Lung (tissue), 12 donors: ENCODE data around the gene CACNA1S. TPM values are rescaled to one million over a fixed set of nuclear protein-coding genes. Genes with fewer than 3 reads are reported as not detected.

ENCODE experiments used
- ATAC-seq: fragments of 200-7000 bp; cut with Tn5 transposase; one replicate; pipeline ENCODE4 v1.9.1; 2020; ENCODE audit warnings: moderate number of reproducible peaks; ENCODE audit not compliant: insufficient read depth, low FRiP score
- DNase-seq, 3 donors: peaks; one replicate each; pipeline ENCODE4 v3.0.0-alpha.2; 2013 to 2017
- H3K27ac ChIP-seq, 2 donors: one replicate each; pipeline ENCODE4 v1.5.1; 2013; ENCODE audit warnings: mild to moderate bottlenecking in 2 of 2, moderate library complexity in 2 of 2, control low read depth in 1 of 2, inconsistent platforms in 1 of 2, low read depth in 1 of 2, low read length in 1 of 2
- H3K27me3 ChIP-seq, 3 donors: one replicate each; pipeline ENCODE4 v1.5.1; 2013; ENCODE audit warnings: low read length in 2 of 3; ENCODE audit not compliant: control insufficient read depth in 3 of 3, insufficient read depth in 3 of 3
- H3K36me3 ChIP-seq, 4 donors: one replicate each; pipeline ENCODE4 v1.5.1; 2013; ENCODE audit warnings: low read length in 4 of 4, mild to moderate bottlenecking in 1 of 4, moderate library complexity in 1 of 4; ENCODE audit not compliant: control insufficient read depth in 4 of 4, insufficient read depth in 4 of 4
- H3K4me1 ChIP-seq, 5 donors: one replicate each; pipeline ENCODE4 v1.5.1; 2013; ENCODE audit warnings: low read length in 5 of 5, mild to moderate bottlenecking in 2 of 5, moderate library complexity in 1 of 5; ENCODE audit not compliant: control insufficient read depth in 5 of 5, insufficient read depth in 5 of 5
- H3K4me3 ChIP-seq: one replicate; pipeline ENCODE4 v1.5.1; 2013; ENCODE audit warnings: mild to moderate bottlenecking, control low read depth, moderate library complexity
- H3K9ac ChIP-seq, 2 donors: one replicate each; pipeline ENCODE4 v1.5.1; 2013; ENCODE audit warnings: low read length in 2 of 2, control low read depth in 1 of 2; ENCODE audit not compliant: insufficient read depth in 1 of 2
- H3K9me3 ChIP-seq, 4 donors: one replicate each; pipeline ENCODE4 v1.5.1; 2013; ENCODE audit warnings: low read length in 3 of 4, mild to moderate bottlenecking in 1 of 4, moderate library complexity in 1 of 4; ENCODE audit not compliant: control insufficient read depth in 4 of 4, insufficient read depth in 3 of 4
- WGBS, 2 donors: extraction: QIAGEN DNeasy Blood & Tissue Kit; methylation state at CpG; one replicate each; pipeline ENCODE4 v1.1.7; 2013; 5-methylcytosine and 5-hydroxymethylcytosine counted together
- polyA plus RNA-seq, 2 donors: library from polyadenylated mRNA; stranded (reverse); fragments of 200-250 nt; gene quantifications; one replicate each; pipeline ENCODE4 v1.2.1, GENCODE V29; 2013
- total RNA-seq, 2 donors: library from RNA; depleted of rRNA in 1 of 2; stranded (reverse); fragments of >200 nt in 1 of 2; gene quantifications; one replicate each; pipeline ENCODE4 v1.2.1, GENCODE V29; 2014 to 2021
- TF ChIP-seq, protein P1 (sequence below): IDR thresholded peaks from 2 replicates; pipeline ENCODE4 v1.5.1; 2012; ENCODE audit warnings: mild to moderate bottlenecking; ENCODE audit errors: control extremely low read depth, extremely low read depth
- donor health status: control.
- donor health status: control.
- donor health status: Bipolar disorder and iron deficiency.
- donor health status: healthy.
- donor health status: DM: yes; HTN: yes; CAD: no.

Gene CACNA1S
- total and polyA plus RNA-seq, 4 donors: 0.01 to 0.20 (median 0.02) TPM; not detected in 1

DNA sequence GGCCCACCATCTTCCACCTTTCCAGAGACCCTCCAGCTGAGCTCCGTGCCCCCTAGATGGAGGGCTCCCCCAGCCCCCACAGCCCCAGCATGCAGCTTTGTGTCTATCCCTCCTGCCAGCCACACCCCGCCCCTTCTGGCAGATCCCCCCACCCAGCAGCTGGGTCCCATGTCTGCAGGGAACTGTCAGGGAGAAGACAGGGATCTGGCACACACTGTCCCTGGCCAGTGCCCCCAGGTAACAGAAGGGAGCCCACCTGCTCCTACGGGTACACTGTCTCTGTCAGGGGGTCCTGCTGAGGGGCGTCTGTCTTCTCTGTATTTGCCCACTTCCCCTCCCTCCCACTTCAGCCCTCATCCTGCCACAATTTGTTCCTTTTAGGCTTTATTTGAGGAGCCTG is 77.6 kb downstream of the CACNA1S start:
- Histone ChIP-seq H3K36me3 (no peaks in the 10 kb centered on the region), H3K9me3 (no peaks in the 10 kb centered on the region), H3K4me1 (peaks cover 0 to 24% (median 7%) of the 10 kb centered on the region in 5 donors), H3K27ac (no peak overlapping the region), H3K27me3 (peaks cover 0 to 2% (median 0%) of the 10 kb centered on the region in 3 donors), H3K4me3 (no peak overlapping the region), H3K9ac (no peak overlapping the region)
- WGBS, 2 donors: 77 to 83% methylated on average over 4 of the region's 4 CpGs
- DNase-seq (no peak), ATAC-seq (no peak)
- TF ChIP-seq, protein P1, sequence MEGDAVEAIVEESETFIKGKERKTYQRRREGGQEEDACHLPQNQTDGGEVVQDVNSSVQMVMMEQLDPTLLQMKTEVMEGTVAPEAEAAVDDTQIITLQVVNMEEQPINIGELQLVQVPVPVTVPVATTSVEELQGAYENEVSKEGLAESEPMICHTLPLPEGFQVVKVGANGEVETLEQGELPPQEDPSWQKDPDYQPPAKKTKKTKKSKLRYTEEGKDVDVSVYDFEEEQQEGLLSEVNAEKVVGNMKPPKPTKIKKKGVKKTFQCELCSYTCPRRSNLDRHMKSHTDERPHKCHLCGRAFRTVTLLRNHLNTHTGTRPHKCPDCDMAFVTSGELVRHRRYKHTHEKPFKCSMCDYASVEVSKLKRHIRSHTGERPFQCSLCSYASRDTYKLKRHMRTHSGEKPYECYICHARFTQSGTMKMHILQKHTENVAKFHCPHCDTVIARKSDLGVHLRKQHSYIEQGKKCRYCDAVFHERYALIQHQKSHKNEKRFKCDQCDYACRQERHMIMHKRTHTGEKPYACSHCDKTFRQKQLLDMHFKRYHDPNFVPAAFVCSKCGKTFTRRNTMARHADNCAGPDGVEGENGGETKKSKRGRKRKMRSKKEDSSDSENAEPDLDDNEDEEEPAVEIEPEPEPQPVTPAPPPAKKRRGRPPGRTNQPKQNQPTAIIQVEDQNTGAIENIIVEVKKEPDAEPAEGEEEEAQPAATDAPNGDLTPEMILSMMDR: no peak

GRCh38 chr1:201032408-201032807 is 79.8 kb downstream of the CACNA1S start:
- Histone ChIP-seq H3K36me3 (no peaks in the 10 kb centered on the region), H3K27ac (no peak overlapping the region), H3K9ac (no peak overlapping the region), H3K4me1 (peaks cover 0 to 47% (median 21%) of the 10 kb centered on the region in 5 donors), H3K27me3 (peaks cover 0 to 2% (median 0%) of the 10 kb centered on the region in 3 donors), H3K9me3 (no peaks in the 10 kb centered on the region), H3K4me3 (no peak overlapping the region)
- 100% methylated on average over 1 of the region's 1 CpG for WGBS, 2 donors
- TF ChIP-seq, protein P1: no peak
- ATAC-seq (no peak), DNase-seq (no peak)

- Histone ChIP-seq H3K27ac (peak overlapping the region in 1 of 2 donors; percentile 41), H3K36me3 (no peaks in the 10 kb centered on the region), H3K9ac (no peak overlapping the region), H3K4me1 (peaks cover 0 to 67% (median 34%) of the 10 kb centered on the region in 5 donors), H3K27me3 (no peaks in the 10 kb centered on the region), H3K9me3 (no peaks in the 10 kb centered on the region), H3K4me3 (no peak overlapping the region)
- peak; percentile 27 for ATAC-seq
- TF ChIP-seq, protein P1: no peak
- peak; percentile 81 to 97 (median 95) for DNase-seq
- 59 to 60% methylated on average over 7 of the region's 7 CpGs for WGBS, 2 donors
Measured at GRCh38 chr1:201028461-201028889, 83.8 kb downstream of the CACNA1S start.

DNA sequence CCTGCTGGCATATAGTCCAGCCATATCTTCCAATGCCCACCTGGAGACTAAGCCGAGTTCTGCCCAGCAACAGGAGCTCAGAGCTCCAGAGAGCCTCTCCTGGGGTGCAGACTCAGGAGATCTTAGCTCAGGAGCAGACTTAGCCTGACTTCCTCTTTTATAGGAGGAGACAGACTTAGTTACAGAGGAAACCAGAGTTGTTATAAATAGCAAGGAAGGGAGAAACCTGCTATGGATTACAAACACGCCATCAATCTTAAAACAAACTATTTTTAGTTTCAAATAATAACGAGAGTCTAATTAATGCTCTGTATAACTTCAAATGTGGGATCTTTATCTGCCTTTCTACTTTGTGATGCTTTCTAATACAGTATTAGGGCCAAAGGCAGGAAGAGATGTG is 85.4 kb downstream of the CACNA1S start:
- 9 to 28% methylated on average over 3 of the region's 3 CpGs for WGBS, 2 donors
- no peak overlapping the region for H3K27ac ChIP-seq
- ATAC-seq: no peak
- no peaks in the 10 kb centered on the region for H3K9me3 ChIP-seq
- TF ChIP-seq, protein P1: no peak
- H3K4me1 ChIP-seq: peaks cover 5 to 75% (median 34%) of the 10 kb centered on the region in 5 donors
- H3K36me3 ChIP-seq: no peaks in the 10 kb centered on the region
- no peaks in the 10 kb centered on the region for H3K27me3 ChIP-seq
- no peak overlapping the region for H3K4me3 ChIP-seq
- peak overlapping the region in 1 of 2 donors; percentile 8 for H3K9ac ChIP-seq
- peak in 2 of 3 donors; percentile 57 to 73 for DNase-seq
